ENCODE measurements around the gene TMEM8B. TPM values are rescaled to one million over a fixed set of nuclear protein-coding genes. Genes with fewer than 3 reads are reported as not detected.
"Not testable (repeated sequence)": the region's sequence is repeated elsewhere in the genome, so short reads cannot be mapped to it uniquely, and the experiment has no call there.

The TMEM8B gene
- total RNA-seq, 1 experiment from 2014 or later, result 2.1 TPM

DNA sequence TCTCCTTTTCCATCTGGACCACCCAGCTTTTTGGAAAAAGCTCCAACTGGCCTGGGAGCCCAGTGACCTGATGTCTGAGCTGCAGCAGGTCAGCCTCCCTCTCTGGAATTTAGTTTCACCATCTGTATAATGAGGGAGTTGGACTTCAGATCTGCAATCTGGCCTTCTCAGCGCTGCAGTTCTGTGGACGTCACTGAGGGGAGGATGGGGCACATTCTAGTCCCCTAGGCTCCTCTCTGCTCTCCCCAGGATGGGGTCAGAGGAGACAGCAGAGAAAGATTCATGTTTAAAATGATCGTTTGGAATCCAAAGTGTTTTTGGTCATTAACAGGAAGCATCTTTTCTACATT is 30.9 kb downstream of the TMEM8B start:
- H3K4me3 ChIP-seq, result no peak overlapping the region
- no peaks in the 10 kb centered on the region for H3K9me3 ChIP-seq (replicated peaks)
- no peaks in the 10 kb centered on the region for H3K36me3 ChIP-seq
- no peaks in the 10 kb centered on the region for H3K4me1 ChIP-seq
- no peaks in the 10 kb centered on the region for H3K27me3 ChIP-seq
- DNase-seq, result no peak
- H3K27ac ChIP-seq, result no peak overlapping the region

DNA sequence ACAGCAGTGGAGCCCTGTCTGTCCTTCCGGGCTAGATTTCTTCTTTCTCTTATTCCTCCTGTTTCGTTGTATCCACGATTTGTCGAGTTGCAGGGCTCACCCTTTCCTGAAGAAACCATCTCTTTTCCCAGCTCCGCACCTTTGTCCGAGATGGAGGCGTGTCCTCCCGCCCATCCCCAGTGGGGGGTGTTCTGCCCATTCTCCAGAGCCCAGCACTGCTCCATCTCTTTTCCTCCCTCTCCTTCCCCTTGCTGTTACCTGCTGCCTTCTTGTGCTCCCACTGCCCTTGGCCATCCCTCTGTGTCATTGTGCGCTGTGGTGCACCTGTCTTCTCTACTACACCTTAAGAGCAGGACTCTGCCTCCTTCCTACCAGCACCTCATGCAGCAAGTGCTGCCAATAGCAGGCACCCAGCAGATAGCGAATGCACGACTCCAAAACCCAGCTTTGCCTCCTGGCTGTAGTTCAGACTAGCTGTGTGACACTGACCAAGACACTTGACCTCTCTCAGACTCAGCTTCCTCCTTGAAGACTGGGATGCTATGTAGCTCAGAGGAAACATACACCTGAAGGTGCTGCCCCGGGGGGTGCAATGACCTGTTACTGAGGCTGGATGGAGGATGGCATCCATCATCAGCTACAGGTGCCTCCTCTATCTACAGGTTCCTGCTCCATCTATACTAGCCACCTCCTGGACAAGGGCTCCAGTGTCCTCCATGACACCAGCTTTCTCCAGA is 32.3 kb downstream of the TMEM8B start:
- no peaks in the 10 kb centered on the region for H3K4me1 ChIP-seq
- DNase-seq, result no peak
- no peaks in the 10 kb centered on the region for H3K9me3 ChIP-seq (replicated peaks)
- no peak overlapping the region for H3K4me3 ChIP-seq
- no peak overlapping the region for H3K27ac ChIP-seq
- H3K36me3 ChIP-seq, result no peaks in the 10 kb centered on the region
- no peaks in the 10 kb centered on the region for H3K27me3 ChIP-seq

DNA sequence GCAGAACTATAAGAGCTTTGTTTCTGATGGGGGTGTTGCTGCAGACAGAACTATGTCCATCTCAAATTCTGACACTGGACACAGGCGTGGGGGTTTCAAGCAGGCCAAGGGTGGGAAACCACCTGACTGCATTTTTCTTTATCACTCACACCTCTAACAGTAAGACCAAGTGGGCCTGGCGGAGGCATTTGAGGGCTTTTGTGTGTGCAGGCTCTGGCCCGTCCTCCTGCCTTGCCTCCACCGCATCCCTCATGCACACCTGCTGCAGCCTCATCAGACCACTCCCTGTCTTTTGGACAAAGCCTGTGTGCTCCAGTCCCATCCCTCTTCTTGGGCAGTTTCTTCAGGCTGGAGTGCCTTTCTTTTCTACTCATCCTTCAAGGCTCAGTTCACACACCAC is 33.3 kb downstream of the TMEM8B start:
- DNase-seq, result no peak

DNA sequence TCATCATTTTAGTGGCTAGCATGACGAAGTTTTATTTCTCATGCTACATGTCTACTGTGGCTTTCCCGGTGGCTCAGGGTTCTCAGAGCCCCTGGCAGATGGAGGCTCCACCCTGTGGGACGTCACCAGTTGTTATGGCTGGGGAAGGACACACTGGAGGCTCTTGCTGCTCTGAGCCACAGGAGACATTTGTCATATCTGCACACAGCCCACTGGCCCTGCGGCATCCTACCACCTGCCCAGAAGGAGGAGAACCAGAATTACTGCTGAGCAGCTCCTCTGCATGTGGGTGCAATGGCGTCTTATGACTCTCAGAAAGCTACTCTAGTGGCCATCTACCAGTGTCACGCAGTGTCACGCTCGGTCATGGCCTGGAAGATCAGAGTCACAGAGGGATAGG is 34.6 kb downstream of the TMEM8B start:
- no peak overlapping the region for H3K27ac ChIP-seq
- DNase-seq, result no peak
- no peak overlapping the region for H3K4me3 ChIP-seq
- no peaks in the 10 kb centered on the region for H3K9me3 ChIP-seq (replicated peaks)
- no peaks in the 10 kb centered on the region for H3K4me1 ChIP-seq
- H3K27me3 ChIP-seq, result no peaks in the 10 kb centered on the region
- H3K36me3 ChIP-seq, result no peaks in the 10 kb centered on the region

More for the DNA sequence above, 33.3 kb downstream of the TMEM8B start:
- Histone ChIP-seq H3K9me3 (replicated peaks) (no peaks in the 10 kb centered on the region), H3K27me3 (no peaks in the 10 kb centered on the region), H3K4me3 (no peak overlapping the region), H3K36me3 (no peaks in the 10 kb centered on the region), H3K27ac (no peak overlapping the region), H3K4me1 (no peaks in the 10 kb centered on the region)

DNA sequence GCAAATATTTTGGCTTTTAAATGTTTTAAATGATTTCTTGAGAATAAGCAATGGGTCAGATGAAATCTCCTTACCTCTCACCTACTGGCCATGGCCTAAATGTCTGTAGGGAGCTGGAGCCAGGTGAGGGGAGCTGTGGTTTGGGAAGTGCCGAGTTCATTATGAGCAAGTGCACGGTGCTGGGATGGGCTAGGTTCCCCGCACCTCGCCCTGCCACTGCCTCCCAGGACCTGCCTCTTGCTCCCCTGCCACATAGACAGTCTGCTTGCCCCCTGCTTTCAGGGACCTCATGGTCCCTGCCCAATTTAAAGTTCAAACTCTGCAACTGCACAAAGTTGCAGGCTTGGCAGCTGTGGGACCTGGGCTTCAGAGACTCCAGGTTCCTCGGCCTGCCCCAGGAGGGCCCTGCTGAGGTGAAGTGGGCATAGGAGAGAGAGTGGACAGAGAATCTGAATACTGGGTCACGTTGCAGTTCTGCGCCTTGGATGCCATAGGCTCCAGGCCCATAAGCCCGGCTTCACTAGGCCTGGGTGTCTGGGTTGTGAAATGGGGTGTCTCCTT is 35.7 kb downstream of the TMEM8B start:
- Histone ChIP-seq H3K27me3 (no peaks in the 10 kb centered on the region), H3K27ac (no peak overlapping the region), H3K9me3 (replicated peaks) (no peaks in the 10 kb centered on the region), H3K4me1 (no peaks in the 10 kb centered on the region), H3K4me3 (no peak overlapping the region), H3K36me3 (no peaks in the 10 kb centered on the region)
- no peak for DNase-seq

DNA sequence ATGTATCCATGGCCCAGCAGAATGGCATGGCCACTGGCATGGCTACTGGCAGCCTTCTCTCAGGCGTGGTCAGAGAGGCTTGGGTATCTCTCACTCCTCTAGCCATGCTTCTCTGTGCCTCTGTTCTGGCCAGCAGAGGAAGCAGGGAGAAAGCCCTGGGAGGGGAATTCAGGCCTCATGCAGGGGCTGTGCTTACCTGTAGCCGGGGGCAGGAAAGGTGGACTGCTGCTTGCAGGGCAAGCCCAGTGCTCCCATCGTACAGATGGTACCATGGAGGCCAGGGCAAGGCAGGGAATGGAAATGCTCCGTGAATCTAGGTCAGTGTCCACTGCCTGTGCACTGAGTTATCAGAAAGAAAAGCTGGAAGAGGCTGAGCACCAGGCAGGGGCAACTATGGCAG is 38.5 kb downstream of the TMEM8B start:
- H3K27me3 ChIP-seq, result no peaks in the 10 kb centered on the region
- H3K9me3 ChIP-seq (replicated peaks), result no peaks in the 10 kb centered on the region
- no peak overlapping the region for H3K4me3 ChIP-seq
- DNase-seq, result no peak
- H3K27ac ChIP-seq, result no peak overlapping the region
- no peaks in the 10 kb centered on the region for H3K36me3 ChIP-seq
- H3K4me1 ChIP-seq, result no peaks in the 10 kb centered on the region

DNA sequence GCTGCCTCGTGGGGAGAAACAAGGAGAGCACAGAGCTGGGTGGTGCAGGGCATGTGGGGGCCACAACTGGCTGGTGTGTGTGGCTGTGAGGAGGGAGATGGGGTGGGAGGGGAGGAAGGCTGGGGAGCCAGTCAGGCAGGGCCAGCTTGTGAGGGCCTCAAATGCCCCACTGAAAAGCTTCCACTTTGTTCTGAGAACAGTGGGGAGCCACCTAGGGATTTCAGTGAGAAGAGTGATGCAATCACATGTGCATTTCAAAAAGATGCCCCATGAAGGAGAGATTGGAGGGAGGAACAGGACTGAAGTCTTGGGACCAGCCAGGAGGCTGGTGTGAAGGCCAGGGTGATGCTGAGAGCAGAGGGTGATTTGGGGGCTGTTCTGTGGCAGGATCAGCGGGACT is 39.9 kb downstream of the TMEM8B start:
- no peaks in the 10 kb centered on the region for H3K36me3 ChIP-seq
- no peak for DNase-seq
- H3K9me3 ChIP-seq (replicated peaks), result no peaks in the 10 kb centered on the region
- H3K4me1 ChIP-seq, result no peaks in the 10 kb centered on the region
- no peaks in the 10 kb centered on the region for H3K27me3 ChIP-seq
- no peak overlapping the region for H3K27ac ChIP-seq
- H3K4me3 ChIP-seq, result no peak overlapping the region

DNA sequence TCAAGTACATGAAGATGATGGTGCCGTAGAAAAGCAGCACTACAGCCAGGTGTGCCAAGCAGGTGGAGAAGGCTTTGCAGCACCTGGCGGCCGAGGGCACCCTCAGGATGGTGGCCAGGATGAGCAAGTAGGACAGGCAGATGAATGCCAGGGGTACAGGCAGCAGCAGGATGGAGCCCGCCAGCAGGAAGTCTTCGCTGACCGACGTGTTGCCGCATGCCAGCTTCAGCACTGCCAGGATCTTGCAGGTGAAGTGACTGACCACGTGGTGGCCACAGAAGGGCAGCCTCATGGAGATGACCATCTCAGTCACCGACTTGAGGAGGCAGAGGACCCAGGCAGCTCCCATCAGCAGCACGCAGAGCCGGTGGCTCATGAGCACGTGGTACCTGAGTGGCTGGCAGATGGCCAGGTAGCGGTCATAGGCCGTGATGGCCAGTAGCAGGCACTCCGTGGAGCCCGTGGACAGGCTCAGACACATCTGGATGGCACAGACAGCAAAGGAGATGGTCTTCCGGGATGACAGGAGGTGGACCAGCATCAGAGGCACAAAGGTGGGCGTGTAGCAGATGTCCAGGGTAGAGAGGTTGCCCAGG is 40.7 kb downstream of the TMEM8B start:
- H3K27me3 ChIP-seq, result no peaks in the 10 kb centered on the region
- no peak overlapping the region for H3K4me3 ChIP-seq
- H3K36me3 ChIP-seq, result no peaks in the 10 kb centered on the region
- no peak for DNase-seq
- H3K27ac ChIP-seq, result no peak overlapping the region
- no peaks in the 10 kb centered on the region for H3K4me1 ChIP-seq
- H3K9me3 ChIP-seq (replicated peaks), result no peaks in the 10 kb centered on the region

DNA sequence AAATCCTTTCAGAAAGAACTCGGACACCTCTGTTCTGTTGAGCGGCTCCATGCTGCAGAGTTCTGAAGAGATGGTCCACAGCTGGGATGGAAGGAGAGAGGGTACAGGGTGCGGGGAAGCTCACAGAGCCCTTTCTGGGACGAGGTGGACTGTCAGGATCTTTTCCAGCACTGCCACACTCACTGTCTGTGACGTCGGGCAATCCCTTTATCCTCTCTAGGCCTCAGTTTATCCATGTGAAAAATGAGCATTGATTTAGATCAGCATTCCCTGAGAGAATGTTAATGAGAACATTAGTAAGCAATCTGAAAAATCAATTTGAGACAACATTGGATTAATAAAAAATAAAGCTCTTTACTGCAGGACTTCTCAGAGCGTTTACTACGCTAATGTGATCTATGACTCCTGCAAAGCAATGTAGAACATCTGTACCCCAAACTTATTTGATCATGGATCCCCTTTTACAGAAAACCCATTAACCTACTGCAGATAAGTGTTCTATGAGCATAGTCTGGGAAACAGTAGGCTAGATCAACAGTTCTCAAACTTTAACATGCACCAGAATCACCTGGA is 41.4 kb downstream of the TMEM8B start, which contains the start of gene OR13J1:
OR13J1 (minus strand) TSS at position 51 of the 573 bp plus-strand sequence; CDS start at position 51, 0 bp downstream.
- Histone ChIP-seq H3K4me3 (no peak within 1 kb of the TSS), H3K4me1 (no peaks in the 10 kb centered on the region)
- DNase-seq, result no peak

DNA sequence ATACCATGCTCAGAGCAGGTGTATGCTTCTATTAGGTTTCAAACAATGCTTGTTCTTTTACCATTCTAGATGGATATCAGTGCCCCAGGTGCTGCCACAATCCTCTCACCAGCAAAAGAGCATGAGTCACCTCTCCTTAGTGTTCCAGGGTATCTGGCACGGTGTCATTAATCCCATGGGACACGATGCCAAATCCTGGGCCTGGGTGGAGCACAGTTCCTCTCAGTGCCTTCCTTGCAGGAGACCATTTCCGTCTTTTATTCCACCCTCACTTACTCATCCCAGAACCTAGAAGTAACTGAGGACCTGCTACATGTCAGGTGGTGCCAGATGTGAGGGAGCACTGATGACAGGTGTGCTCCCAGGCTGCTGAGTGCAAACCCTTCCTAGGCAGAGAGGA is 42.5 kb downstream of the TMEM8B start:
- no peak for DNase-seq
- Histone ChIP-seq H3K27ac (no peak overlapping the region), H3K4me1 (no peaks in the 10 kb centered on the region), H3K9me3 (replicated peaks) (no peaks in the 10 kb centered on the region; the same call in 1 of the 2 replicates), H3K27me3 (no peaks in the 10 kb centered on the region), H3K36me3 (no peaks in the 10 kb centered on the region), H3K4me3 (no peak overlapping the region)

More for the DNA sequence above, 41.4 kb downstream of the TMEM8B start, which contains the start of gene OR13J1:
- H3K27me3 ChIP-seq, result no peaks in the 10 kb centered on the region
- H3K36me3 ChIP-seq, result no peaks in the 10 kb centered on the region
- H3K27ac ChIP-seq, result no peak within 1 kb of the TSS
- no peaks in the 10 kb centered on the region for H3K9me3 ChIP-seq (replicated peaks)

DNA sequence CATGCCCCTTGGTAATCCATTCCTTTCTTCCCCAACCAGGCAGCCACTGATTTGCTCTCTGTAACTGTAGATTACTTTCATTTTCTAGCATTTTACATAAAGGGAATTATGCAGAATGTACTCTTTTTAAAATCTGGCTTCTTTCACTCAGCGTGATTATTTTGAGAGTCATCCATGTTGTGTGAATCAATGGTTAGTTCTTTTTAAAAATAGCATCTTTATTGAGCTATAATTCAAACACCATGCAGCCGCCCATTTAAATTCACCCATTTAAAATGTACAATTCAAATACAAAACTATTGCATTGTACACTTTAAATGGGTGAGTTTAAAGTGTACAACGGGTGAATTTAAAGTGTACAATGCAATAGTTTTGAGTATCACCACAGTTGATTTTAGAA is 43.5 kb downstream of the TMEM8B start:
- Histone ChIP-seq H3K4me1 (no peaks in the 10 kb centered on the region), H3K36me3 (no peaks in the 10 kb centered on the region), H3K27ac (no peak overlapping the region), H3K9me3 (replicated peaks) (peaks cover 3% of the 10 kb centered on the region; the same call in 1 of the 2 replicates), H3K4me3 (no peak overlapping the region), H3K27me3 (no peaks in the 10 kb centered on the region)
- no peak for DNase-seq

DNA sequence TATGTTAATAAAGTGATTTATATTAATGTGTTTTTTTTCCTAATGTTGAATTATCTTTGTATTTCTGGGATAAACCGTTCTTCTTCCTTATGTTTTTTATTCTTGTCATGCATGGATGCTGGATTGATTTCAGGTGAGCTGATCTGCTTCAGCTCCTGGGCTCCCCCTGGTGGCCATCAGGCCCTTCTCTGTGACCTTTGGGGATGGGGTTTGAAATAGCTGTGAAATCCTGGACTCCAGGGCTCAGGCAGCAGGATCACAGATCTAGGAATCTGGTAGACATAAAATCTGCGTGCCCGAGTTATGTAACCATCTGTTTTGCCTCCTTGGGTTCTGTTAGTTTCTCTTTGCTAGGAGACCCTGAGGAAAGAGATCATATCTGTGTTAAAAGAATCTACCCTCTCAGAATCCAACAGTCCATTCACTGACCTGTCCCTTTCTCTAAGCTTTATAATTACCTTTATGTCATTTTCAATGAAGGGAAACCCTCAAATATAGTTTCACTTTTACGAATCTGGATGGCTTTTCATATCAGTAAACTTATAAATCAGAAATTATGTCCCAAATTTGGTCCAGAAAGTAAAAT is 53.3 kb downstream of the TMEM8B start:
- Histone ChIP-seq H3K4me3 (no peak overlapping the region), H3K9me3 (replicated peaks) (no peaks in the 10 kb centered on the region), H3K36me3 (no peaks in the 10 kb centered on the region), H3K27me3 (no peaks in the 10 kb centered on the region), H3K4me1 (no peaks in the 10 kb centered on the region), H3K27ac (no peak overlapping the region)
- DNase-seq, result peak; percentile 72 to 86

DNA sequence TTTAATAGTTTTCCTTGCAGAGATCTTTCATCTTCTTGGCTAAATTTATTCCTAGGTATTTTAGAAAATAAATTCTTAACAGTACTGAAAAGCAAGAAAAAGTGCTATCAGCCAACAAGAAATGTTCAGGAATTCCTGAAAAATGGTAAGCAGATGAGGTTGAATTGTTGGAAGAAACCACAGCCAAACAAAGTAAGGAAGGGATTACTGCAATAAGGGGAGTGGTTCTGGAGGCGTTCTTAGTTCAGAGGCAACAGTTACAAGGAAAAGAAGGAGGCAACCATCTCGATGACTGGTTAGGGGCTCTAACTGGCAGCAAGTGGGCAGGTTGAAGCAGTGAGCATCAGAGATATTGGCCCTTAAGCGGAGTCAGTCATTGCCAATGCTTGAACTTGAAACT is 54.0 kb downstream of the TMEM8B start:
- Histone ChIP-seq H3K4me3 (no peak overlapping the region), H3K36me3 (no peaks in the 10 kb centered on the region), H3K27me3 (no peaks in the 10 kb centered on the region), H3K9me3 (replicated peaks) (no peaks in the 10 kb centered on the region), H3K4me1 (no peaks in the 10 kb centered on the region), H3K27ac (no peak overlapping the region)
- DNase-seq, result no peak

DNA sequence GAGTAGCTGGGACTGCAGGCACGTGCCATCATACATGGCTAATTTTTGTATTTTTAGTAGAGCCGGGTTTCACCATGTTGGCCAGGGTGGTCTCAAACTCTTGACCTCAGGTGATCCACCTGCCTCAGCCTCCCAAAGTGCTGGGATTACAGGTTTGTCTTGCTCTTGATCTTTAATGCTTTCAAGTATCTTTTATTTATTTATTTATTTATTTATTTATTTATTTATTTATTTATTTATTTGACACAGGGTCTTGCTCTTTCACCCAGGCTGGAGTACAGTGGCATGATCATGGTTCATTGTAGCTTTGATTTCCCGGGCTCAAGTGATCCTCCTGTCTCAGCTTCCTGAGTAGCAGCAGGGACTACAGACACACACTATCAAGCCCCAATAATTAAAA is 55.9 kb downstream of the TMEM8B start:
- H3K27ac ChIP-seq; H3K4me1 ChIP-seq; H3K9me3 ChIP-seq (replicated peaks); H3K27me3 ChIP-seq; H3K36me3 ChIP-seq; H3K4me3 ChIP-seq; DNase-seq: not testable (repeated sequence)

DNA sequence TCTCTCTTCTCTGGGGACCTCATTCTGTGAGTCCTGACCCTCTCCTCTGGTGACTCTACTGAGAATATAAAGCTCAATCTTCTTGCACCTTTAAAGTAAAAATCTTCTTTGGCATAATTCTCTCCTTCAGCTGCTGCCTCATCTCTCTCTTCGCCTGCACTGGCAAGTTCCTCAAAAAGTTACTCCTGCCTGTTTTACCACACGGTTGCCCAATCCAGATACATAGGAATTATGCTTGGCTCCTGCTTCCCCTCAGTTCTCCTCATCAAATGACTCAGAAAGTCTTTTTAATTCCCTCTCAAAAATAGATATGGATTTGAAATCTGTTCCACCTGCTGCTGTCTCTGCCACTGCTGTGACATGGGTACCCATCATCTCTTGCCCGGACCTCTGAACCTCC is 62.6 kb downstream of the TMEM8B start:
- Histone ChIP-seq H3K4me3 (no peak overlapping the region), H3K27ac (no peak overlapping the region), H3K36me3 (no peaks in the 10 kb centered on the region), H3K9me3 (replicated peaks) (no peaks in the 10 kb centered on the region), H3K4me1 (no peaks in the 10 kb centered on the region), H3K27me3 (no peaks in the 10 kb centered on the region)
- no peak for DNase-seq
